ENCODE measurements around the gene CTRB2.

The CTRB2 gene

DNA sequence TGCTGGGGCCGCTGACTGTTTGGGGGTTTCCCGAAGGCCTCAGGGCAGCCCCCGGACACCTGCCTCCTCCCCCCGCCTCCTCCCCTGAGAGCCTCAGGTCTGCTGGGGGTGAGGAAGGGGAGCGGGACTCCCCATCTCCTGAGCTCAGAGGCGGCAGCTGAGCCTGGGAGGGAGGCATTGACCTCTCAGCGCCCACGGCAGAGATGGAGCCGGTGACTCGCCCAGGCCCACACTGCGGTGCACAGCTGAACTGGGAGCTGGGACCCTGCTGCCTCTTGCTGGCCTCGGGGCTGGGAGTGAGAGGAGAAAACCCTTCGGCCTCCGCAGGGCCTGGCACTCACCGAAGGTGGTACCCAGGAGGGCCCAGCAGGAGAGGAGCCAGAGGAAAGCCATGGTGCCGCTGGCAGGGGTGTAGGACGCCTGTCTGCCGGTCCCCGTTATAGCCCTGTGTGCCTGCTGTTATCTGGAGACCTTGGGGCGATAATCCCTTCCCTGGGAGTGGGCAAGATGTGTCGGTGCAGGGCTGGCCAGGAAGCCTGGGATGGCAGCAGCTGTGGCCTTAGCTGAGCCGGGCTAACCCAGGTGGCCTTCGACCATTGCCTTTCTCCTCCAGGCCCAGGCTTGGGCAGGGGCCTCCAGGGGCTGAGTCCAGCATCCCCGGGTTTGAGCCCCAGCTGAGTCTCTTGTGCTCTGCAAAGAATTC, at the start of gene CTRB2:
TSS of gene CTRB2 (minus strand) at position 413 of the 703 bp plus-strand sequence. CDS start at position 393, 20 bp downstream.
- no peaks in the 10 kb centered on the region for H3K27me3 ChIP-seq (ENCODE audit: control insufficient read depth, insufficient read depth, low read length)
- no peaks in the 10 kb centered on the region for H3K9me3 ChIP-seq (ENCODE audit: control insufficient read depth, insufficient read depth, low read depth, low read length)
- H3K4me3 ChIP-seq (ENCODE audit: low read depth, low read length), result no peak within 1 kb of the TSS
- no peaks in the 10 kb centered on the region for H3K36me3 ChIP-seq (ENCODE audit: control insufficient read depth, insufficient read depth, low read length)
- peaks cover 6% of the 10 kb centered on the region; the same call in 1 of the 2 replicates for H3K4me1 ChIP-seq (ENCODE audit: control insufficient read depth, insufficient read depth, low read length)
- H3K27ac ChIP-seq (ENCODE audit: low read depth, low read length), result no peak within 1 kb of the TSS
- H3K9ac ChIP-seq (ENCODE audit: low read length), result no peak within 1 kb of the TSS

DNA sequence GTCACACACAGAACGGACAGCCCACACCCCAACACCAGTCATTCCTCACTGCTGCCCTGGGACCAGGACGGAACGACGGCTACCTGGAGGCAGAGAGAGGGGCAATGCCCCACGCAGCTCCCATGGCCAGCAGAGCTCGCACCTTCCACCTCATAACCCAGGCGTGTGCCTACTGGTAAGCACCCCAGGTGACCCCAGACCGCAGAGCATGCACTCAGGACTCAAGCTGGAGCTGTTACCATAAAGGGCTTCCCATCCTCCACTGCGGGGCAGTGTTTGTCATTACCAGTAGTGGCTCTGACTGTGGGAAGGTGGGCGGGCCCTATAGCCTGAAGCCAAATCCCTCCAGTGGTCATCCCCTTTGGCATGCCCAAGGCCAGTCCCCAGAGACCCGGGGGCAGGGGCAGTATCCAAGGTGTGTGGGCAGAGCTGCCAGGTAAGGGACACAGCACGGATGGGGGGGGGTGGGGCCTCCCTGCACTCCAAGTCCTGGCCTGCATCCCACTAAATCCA, 49.2 kb upstream of the CTRB2 start:
- no peaks in the 10 kb centered on the region for H3K36me3 ChIP-seq (ENCODE audit: control insufficient read depth, insufficient read depth, low read length)
- no peaks in the 10 kb centered on the region for H3K27me3 ChIP-seq (ENCODE audit: control insufficient read depth, insufficient read depth, low read length)
- no peaks in the 10 kb centered on the region for H3K9me3 ChIP-seq (ENCODE audit: control insufficient read depth, insufficient read depth, low read depth, low read length)
- H3K9ac ChIP-seq (ENCODE audit: low read length), result peak overlapping the region; percentile 40
- peak overlapping the region; percentile 60; the same call in 1 of the 2 replicates for H3K27ac ChIP-seq (ENCODE audit: low read depth, low read length)
- H3K4me1 ChIP-seq (ENCODE audit: control insufficient read depth, insufficient read depth, low read length), result peaks cover 73% of the 10 kb centered on the region
- H3K4me3 ChIP-seq (ENCODE audit: low read depth, low read length), result no peak overlapping the region

DNA sequence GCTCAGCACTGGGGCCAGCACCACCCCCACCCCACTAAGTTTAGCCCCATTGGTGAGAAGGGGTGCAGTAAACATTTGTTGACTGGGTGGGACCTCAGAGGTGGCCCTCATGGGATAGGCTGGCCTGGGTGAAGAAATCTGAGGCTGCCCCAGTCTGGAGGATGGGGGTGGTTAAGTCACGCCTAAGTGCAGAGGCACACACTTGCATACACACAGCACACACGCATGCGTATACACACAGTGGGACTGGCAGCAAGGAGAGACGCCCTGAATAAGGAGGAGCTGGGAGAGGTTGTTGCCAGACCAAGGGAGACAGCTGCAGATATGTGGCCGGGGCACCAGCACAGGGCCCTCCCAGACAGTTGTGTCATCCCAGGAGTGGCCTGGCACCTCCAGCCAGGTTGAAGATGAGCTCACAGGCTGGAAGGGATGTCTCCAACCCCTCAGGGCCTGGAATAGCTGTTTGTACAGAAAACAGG, 47.4 kb upstream of the CTRB2 start:
- Histone ChIP-seq H3K9me3 (ENCODE audit: control insufficient read depth, insufficient read depth, low read depth, low read length) (no peaks in the 10 kb centered on the region), H3K4me3 (ENCODE audit: low read depth, low read length) (peak overlapping the region; percentile 28; the same call in 1 of the 2 replicates), H3K27me3 (ENCODE audit: control insufficient read depth, insufficient read depth, low read length) (no peaks in the 10 kb centered on the region), H3K36me3 (ENCODE audit: control insufficient read depth, insufficient read depth, low read length) (no peaks in the 10 kb centered on the region; the same call in 1 of the 2 replicates), H3K27ac (ENCODE audit: low read depth, low read length) (peak overlapping the region; percentile 89), H3K4me1 (ENCODE audit: control insufficient read depth, insufficient read depth, low read length) (peaks cover 77% of the 10 kb centered on the region), H3K9ac (ENCODE audit: low read length) (peak overlapping the region; percentile 79)

DNA sequence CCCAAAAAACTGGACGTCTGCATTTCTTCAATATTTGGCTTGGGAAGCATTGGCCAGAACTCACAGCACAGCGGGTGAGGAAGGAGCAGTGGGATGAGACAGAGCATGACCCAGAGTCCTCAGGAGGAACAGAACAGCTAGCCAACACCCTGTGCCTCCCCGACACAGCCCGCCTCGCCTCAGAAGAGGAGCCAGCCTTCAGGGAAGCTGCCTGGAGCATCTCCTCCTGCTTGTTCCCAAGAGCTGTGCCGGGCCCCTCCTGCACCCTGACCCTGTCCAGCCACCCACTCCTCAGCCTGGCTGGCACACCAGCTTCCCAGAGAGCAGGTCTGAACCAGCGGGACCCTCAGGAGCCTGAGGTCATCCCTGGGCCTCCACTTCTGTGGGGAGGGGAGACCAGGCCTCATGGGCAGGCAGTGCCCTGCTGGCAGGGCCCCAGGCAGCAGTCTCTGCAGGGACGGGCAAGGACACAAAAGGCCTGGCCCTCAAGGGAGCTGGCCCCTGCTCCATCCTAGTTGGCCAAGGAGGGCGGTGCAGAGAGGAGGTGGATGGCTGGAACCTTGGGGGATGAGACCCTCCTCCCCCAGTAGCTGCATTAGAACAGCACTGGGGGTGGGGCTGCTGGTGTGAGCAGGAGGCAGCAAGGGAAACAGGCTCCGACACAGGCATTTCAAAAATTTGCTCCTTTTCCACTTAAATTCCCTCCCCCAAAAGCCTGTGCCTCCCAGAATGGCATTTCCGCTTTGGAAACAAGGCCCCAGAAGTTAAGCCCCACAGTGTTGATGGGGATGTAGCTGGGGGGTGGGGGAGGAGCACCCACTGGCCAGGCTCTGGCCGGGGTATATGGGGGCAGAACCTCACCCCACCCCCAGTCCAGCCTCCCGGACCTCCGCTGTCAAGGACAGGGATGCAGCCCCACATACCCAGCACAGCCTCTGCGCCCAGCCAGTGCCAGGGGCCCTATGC, 46.3 kb upstream of the CTRB2 start:
- Histone ChIP-seq H3K36me3 (ENCODE audit: control insufficient read depth, insufficient read depth, low read length) (peaks cover 6% of the 10 kb centered on the region), H3K9me3 (ENCODE audit: control insufficient read depth, insufficient read depth, low read depth, low read length) (no peaks in the 10 kb centered on the region), H3K9ac (ENCODE audit: low read length) (peak overlapping the region; percentile 87), H3K4me3 (ENCODE audit: low read depth, low read length) (peak overlapping the region; percentile 50), H3K27ac (ENCODE audit: low read depth, low read length) (peak overlapping the region; percentile 89), H3K27me3 (ENCODE audit: control insufficient read depth, insufficient read depth, low read length) (no peaks in the 10 kb centered on the region), H3K4me1 (ENCODE audit: control insufficient read depth, insufficient read depth, low read length) (peaks cover 80% of the 10 kb centered on the region)

DNA sequence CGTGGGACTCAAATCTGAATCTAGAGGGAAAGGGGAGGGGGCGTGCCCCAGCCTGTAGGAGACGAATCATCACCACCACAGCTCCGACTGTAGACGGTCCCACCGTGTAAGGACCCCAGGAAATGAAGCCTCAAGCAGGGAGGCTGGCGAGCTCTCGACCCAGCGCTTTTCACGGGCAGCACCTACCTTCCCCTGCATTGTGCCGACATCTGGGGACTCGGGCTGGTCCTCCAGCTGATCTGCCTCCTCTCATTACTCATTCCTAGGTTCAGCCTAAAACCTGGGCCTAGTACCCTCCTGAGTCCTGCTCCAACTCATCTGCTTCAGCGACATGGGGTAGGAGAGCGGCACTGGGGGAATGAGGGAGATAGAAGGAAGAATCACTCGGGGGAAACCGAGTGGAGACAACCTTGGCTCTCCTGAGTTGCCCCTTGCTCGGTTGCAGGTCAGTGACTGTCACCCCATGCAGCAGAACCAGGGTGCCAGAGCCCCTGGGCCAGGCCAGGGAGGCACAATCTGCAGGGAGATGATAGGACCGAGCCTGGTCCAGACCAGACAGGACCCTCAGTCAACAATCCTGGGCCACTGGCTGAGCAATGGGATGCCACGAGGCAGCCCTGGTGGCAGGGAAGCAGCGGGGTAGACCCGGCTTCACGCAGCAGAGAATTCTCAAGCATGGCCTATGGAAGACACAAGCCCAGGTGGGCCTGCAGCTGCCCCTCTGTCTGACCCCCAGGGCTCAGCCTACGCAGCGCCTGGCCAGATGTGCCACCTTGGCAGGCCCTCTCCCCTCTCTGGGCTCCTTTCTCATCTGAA, 45.3 kb upstream of the CTRB2 start:
- Histone ChIP-seq H3K27me3 (ENCODE audit: control insufficient read depth, insufficient read depth, low read length) (no peaks in the 10 kb centered on the region), H3K27ac (ENCODE audit: low read depth, low read length) (peak overlapping the region; percentile 89), H3K4me1 (ENCODE audit: control insufficient read depth, insufficient read depth, low read length) (peaks cover 81% of the 10 kb centered on the region), H3K36me3 (ENCODE audit: control insufficient read depth, insufficient read depth, low read length) (peaks cover 7% of the 10 kb centered on the region), H3K9me3 (ENCODE audit: control insufficient read depth, insufficient read depth, low read depth, low read length) (no peaks in the 10 kb centered on the region), H3K4me3 (ENCODE audit: low read depth, low read length) (peak overlapping the region; percentile 50), H3K9ac (ENCODE audit: low read length) (peak overlapping the region; percentile 87)

DNA sequence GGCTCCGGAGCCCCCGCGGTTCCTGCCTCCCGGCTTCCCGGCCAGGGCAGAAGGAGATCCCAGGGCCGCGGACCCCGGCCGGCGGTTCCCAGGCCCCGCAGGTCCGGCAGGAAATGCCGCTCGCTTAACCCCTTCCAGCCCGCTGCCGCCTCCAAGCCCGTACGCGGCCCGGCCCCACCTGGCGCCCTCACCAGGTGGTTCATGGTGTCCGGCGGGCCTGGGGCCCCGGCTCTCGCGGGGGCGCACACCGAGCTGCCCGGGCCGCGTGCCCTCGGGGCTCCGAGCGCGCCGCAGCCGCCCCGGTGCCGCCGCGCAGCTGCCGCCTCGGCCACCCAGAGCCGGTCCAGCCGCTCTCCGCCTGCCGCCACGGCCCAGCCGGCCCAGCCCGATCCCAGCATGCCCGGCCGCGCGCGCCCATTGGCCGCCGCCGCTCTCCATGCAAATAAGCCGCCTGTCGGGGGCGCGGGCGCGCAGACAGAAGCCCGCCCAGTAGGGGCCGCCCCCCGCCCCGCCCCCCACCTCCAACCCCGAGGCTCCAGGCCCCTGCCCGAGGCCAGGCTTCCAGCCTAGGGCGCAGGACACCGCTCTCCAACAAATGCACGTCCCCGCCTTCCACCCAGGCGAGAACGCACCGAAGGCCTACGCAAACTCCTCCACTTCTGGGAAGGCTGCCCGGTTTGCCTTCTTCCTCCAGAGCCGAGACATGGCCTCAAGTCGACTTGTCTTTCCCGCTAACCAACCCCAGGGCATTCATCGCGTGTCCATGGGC, 44.5 kb upstream of the CTRB2 start, which contains the start of gene BCAR1:
TSS of gene BCAR1 (minus strand) at position 345 of the 769 bp plus-strand sequence. CDS start at position 203, 142 bp downstream.
- Histone ChIP-seq H3K9me3 (ENCODE audit: control insufficient read depth, insufficient read depth, low read depth, low read length) (no peaks in the 10 kb centered on the region), H3K27ac (ENCODE audit: low read depth, low read length) (peak within 1 kb of the TSS; percentile 89), H3K27me3 (ENCODE audit: control insufficient read depth, insufficient read depth, low read length) (no peaks in the 10 kb centered on the region), H3K9ac (ENCODE audit: low read length) (peak within 1 kb of the TSS; percentile 88), H3K4me1 (ENCODE audit: control insufficient read depth, insufficient read depth, low read length) (peaks cover 81% of the 10 kb centered on the region), H3K36me3 (ENCODE audit: control insufficient read depth, insufficient read depth, low read length) (peaks cover 15% of the 10 kb centered on the region), H3K4me3 (ENCODE audit: low read depth, low read length) (peak within 1 kb of the TSS; percentile 84)

DNA sequence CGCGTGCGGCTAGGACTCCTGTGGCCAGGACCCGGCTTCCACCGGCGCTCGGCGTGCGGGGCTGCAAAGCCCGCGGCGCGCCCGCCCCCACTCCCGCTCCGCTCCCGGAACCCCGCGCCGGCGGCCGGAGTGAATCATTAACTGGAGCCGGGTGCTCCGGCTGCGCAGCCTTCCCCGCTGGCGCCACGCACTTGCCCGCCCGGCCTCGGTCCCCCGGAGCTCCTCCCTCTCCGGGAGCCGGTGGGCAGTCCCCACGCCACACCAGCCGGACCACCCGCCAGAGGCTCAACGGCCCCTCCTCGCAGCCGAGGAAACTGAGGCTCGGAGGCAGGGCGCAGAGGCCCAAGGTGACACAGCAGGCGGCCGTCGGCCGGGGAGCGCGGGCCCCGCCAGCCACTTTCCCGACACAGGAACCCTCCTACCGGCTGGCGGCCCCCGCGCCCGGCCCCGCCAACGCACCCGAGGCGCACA, 43.9 kb upstream of the CTRB2 start:
- Histone ChIP-seq H3K4me1 (ENCODE audit: control insufficient read depth, insufficient read depth, low read length) (peaks cover 81% of the 10 kb centered on the region), H3K27me3 (ENCODE audit: control insufficient read depth, insufficient read depth, low read length) (no peaks in the 10 kb centered on the region), H3K9me3 (ENCODE audit: control insufficient read depth, insufficient read depth, low read depth, low read length) (no peaks in the 10 kb centered on the region), H3K36me3 (ENCODE audit: control insufficient read depth, insufficient read depth, low read length) (peaks cover 16% of the 10 kb centered on the region), H3K27ac (ENCODE audit: low read depth, low read length) (peak overlapping the region; percentile 78), H3K9ac (ENCODE audit: low read length) (peak overlapping the region; percentile 88), H3K4me3 (ENCODE audit: low read depth, low read length) (peak overlapping the region; percentile 84)

DNA sequence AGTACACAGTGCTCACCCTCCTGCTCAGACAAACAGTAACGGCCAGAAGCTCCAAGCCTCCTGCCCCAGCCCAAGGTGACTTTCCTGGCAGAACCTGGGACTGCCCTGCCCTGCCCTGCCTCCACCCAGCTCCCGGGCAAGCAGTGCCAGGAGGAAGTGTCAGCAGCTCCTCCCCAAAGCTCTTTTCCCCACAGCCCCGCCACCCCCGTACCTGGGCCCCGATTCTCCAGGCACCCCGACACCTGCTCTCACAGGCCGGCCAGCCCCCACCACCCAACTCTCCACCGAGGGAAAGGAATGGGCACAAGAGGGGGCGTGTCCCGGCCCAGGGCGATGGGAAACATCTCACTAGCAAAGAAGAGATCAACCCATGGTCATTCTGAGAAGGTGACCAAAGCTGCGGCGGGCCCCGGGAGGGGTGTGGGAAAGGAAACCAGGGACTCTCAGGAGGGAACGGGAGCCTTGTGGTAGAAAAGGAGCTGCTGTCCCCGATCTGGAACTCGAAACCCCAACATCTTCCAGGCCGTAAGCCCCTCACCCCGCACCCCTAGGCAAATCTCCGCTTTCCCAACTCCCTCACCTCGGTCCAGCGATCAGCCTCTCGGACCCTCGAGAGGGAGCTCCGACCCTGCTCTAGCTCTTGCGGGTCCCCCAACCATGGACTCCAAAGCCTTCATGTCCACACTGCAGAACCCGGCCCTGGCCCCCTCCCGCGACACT, 43.3 kb upstream of the CTRB2 start:
- Histone ChIP-seq H3K27me3 (ENCODE audit: control insufficient read depth, insufficient read depth, low read length) (no peaks in the 10 kb centered on the region), H3K36me3 (ENCODE audit: control insufficient read depth, insufficient read depth, low read length) (peaks cover 16% of the 10 kb centered on the region), H3K9ac (ENCODE audit: low read length) (peak overlapping the region; percentile 88), H3K4me1 (ENCODE audit: control insufficient read depth, insufficient read depth, low read length) (peaks cover 83% of the 10 kb centered on the region), H3K27ac (ENCODE audit: low read depth, low read length) (peak overlapping the region; percentile 78), H3K9me3 (ENCODE audit: control insufficient read depth, insufficient read depth, low read depth, low read length) (no peaks in the 10 kb centered on the region), H3K4me3 (ENCODE audit: low read depth, low read length) (peak overlapping the region; percentile 84)

DNA sequence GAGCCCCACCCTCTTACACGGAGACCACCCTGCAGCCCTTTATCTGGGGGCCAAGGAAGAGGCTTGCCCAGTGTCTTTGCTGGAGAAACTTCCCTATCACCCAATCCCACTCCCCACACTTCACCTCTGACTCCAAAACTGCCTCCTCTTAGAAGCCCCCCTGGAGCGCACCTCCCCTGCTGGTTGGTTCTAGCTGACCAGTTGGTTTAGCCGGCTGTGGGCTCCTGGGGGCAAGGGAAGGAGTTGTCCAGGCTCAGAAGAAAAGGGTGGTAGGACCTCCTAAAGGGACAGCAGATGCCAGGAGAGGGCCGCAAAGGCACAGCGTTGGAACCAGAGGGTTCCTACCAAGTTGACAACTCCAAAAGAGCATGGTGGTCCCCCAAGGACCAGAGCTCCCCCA, 42.5 kb upstream of the CTRB2 start:
- Histone ChIP-seq H3K4me1 (ENCODE audit: control insufficient read depth, insufficient read depth, low read length) (peaks cover 83% of the 10 kb centered on the region), H3K27me3 (ENCODE audit: control insufficient read depth, insufficient read depth, low read length) (no peaks in the 10 kb centered on the region), H3K4me3 (ENCODE audit: low read depth, low read length) (peak overlapping the region; percentile 84), H3K36me3 (ENCODE audit: control insufficient read depth, insufficient read depth, low read length) (peaks cover 18% of the 10 kb centered on the region), H3K9me3 (ENCODE audit: control insufficient read depth, insufficient read depth, low read depth, low read length) (no peaks in the 10 kb centered on the region), H3K9ac (ENCODE audit: low read length) (peak overlapping the region; percentile 88), H3K27ac (ENCODE audit: low read depth, low read length) (no peak overlapping the region)

All from HUES6 (cell line).